Common myeloid progenitor, CD34-positive (primary cell): ENCODE measurements around the gene RELCH. TPM values are rescaled to one million over a fixed set of nuclear protein-coding genes. Genes with fewer than 3 reads are reported as not detected.

Source experiments
- CTCF ChIA-PET: fragments of 350-600 bp; sonication (Branson Sonifier 250); formaldehyde crosslinking; loops from one replicate; lab custom pipeline; 2021; ENCODE audit warnings: antibody characterized with exemption; lab: Charles Lee
- POLR2A ChIA-PET: fragments of 350-600 bp; sonication (Branson Sonifier 250); formaldehyde crosslinking; loops from one replicate; lab custom pipeline; 2021; ENCODE audit warnings: antibody characterized with exemption; lab: Charles Lee
- DNase-seq, 3 donors: peaks; one replicate each; pipeline versions ENCODE4 v3.0.0 to v3.0.0-alpha.2; 2013
- H3K27ac ChIP-seq, 2 experiments: 1 replicate in 1 of 2; 2 replicates in 1 of 2; pipeline ENCODE4 v1.7.0; 2013; ENCODE audit warnings: inconsistent platforms in 2 of 2, low read length in 2 of 2, mild to moderate bottlenecking in 2 of 2, low read depth in 1 of 2, moderate library complexity in 1 of 2; ENCODE audit not compliant: severe bottlenecking in 2 of 2, insufficient read depth in 1 of 2, poor library complexity in 1 of 2
- H3K27me3 ChIP-seq, 5 experiments: replicated peaks in 2 of 5; 1 replicate in 3 of 5; 2 replicates in 2 of 5; pipeline versions ENCODE4 v1.6.1 to v1.7.0; 2013; ENCODE audit warnings: low read length in 4 of 5, mild to moderate bottlenecking in 2 of 5, moderate library complexity in 2 of 5, inconsistent platforms in 1 of 5; ENCODE audit not compliant: insufficient read depth in 5 of 5, control insufficient read depth in 4 of 5
- H3K36me3 ChIP-seq, 4 experiments: 1 replicate in 2 of 4; 2 replicates in 2 of 4; pipeline versions ENCODE4 v1.6.1 to v1.7.0; 2013; ENCODE audit warnings: low read length in 3 of 4, control low read depth in 1 of 4, mild to moderate bottlenecking in 1 of 4; ENCODE audit not compliant: control insufficient read depth in 4 of 4, insufficient read depth in 4 of 4
- H3K4me1 ChIP-seq, 4 experiments: 1 replicate in 3 of 4; 2 replicates in 1 of 4; pipeline versions ENCODE4 v1.6.1 to v1.7.1; 2013; ENCODE audit warnings: low read length in 3 of 4, mild to moderate bottlenecking in 3 of 4, control low read depth in 1 of 4, inconsistent platforms in 1 of 4, moderate library complexity in 1 of 4; ENCODE audit not compliant: control insufficient read depth in 4 of 4, insufficient read depth in 4 of 4; ENCODE audit errors: control extremely low read depth in 1 of 4
- H3K4me3 ChIP-seq, 7 experiments: 1 replicate in 4 of 7; 2 replicates in 3 of 7; pipeline versions ENCODE4 v1.5.1 to v1.7.0; 2013; ENCODE audit warnings: mild to moderate bottlenecking in 7 of 7, low read length in 6 of 7, moderate library complexity in 6 of 7, inconsistent platforms in 2 of 7, low read depth in 2 of 7, control low read depth in 1 of 7; ENCODE audit not compliant: insufficient read depth in 4 of 7, control insufficient read depth in 1 of 7; ENCODE audit errors: extremely low read depth in 1 of 7
- H3K9me3 ChIP-seq, 5 experiments: 1 replicate in 4 of 5; 2 replicates in 1 of 5; pipeline versions ENCODE4 v1.6.1 to v1.7.1; 2013; ENCODE audit warnings: low read length in 4 of 5, mild to moderate bottlenecking in 2 of 5, inconsistent platforms in 1 of 5, low read depth in 1 of 5, moderate library complexity in 1 of 5; ENCODE audit not compliant: control insufficient read depth in 4 of 5, insufficient read depth in 2 of 5; ENCODE audit errors: control extremely low read depth in 1 of 5
- WGBS: methylation state at CpG from one replicate; pipeline ENCODE4 v1.1.5; 2013; ENCODE audit not compliant: insufficient coverage; 5-methylcytosine and 5-hydroxymethylcytosine counted together
- polyA plus RNA-seq: library from polyadenylated mRNA; unstranded; fragments of 120-200 nt; gene quantifications from one replicate; pipeline ENCODE4 v1.2.1, GENCODE V29; 2013

RELCH gene, protein sequence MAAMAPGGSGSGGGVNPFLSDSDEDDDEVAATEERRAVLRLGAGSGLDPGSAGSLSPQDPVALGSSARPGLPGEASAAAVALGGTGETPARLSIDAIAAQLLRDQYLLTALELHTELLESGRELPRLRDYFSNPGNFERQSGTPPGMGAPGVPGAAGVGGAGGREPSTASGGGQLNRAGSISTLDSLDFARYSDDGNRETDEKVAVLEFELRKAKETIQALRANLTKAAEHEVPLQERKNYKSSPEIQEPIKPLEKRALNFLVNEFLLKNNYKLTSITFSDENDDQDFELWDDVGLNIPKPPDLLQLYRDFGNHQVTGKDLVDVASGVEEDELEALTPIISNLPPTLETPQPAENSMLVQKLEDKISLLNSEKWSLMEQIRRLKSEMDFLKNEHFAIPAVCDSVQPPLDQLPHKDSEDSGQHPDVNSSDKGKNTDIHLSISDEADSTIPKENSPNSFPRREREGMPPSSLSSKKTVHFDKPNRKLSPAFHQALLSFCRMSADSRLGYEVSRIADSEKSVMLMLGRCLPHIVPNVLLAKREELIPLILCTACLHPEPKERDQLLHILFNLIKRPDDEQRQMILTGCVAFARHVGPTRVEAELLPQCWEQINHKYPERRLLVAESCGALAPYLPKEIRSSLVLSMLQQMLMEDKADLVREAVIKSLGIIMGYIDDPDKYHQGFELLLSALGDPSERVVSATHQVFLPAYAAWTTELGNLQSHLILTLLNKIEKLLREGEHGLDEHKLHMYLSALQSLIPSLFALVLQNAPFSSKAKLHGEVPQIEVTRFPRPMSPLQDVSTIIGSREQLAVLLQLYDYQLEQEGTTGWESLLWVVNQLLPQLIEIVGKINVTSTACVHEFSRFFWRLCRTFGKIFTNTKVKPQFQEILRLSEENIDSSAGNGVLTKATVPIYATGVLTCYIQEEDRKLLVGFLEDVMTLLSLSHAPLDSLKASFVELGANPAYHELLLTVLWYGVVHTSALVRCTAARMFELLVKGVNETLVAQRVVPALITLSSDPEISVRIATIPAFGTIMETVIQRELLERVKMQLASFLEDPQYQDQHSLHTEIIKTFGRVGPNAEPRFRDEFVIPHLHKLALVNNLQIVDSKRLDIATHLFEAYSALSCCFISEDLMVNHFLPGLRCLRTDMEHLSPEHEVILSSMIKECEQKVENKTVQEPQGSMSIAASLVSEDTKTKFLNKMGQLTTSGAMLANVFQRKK
- polyA plus RNA-seq, result 26.2 TPM

DNA sequence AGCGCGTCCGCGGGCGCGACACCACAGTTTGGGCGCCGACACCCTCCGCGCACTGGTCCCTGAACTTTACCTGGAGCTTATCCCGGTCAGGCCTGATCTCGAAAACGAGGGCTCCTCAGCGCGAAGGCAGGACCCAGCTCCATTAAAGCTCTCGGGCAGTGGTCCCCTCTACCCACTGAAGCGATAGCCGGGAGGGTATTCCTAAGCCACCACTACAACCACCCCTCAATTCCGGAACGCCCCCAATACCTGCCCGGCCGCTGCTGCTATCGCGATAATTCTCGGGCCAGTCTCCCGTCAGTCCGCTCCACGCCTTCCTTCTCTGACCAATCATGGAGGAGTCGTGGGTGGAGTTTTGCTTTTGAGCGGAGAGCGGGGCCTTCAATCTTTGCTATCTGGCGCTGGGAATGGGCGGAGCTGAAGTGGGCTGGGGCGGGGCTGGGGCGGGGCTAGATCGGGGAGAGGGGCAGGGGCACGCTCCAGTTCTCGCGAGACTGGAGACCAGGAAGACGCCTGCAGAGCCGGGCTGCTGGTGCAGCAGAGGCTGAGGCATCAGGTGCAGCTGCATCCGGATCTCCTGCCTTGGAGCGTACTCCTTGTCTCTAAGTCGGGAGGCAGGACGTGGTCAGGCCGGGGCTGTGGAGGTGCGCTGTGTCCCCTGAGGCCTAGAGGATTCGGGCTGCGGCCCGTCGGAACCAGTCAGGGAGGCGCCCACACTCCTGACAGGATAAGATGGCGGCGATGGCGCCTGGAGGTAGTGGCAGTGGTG lies at the start of gene RELCH, which contains the start of gene PIGN:
Gene RELCH (plus strand): TSS at position 482 of the 769 bp plus-strand sequence. CDS start 251 bp downstream, at position 733.
Gene PIGN (minus strand): TSS at position 283 of the 769 bp plus-strand sequence. CDS start 25,703 bp downstream, outside the sequence.
- WGBS, result under 1% methylated on average over 41 of the region's 55 CpGs
- peak; percentile 99 for DNase-seq
- Histone ChIP-seq H3K4me1 (peaks cover 13 to 46% (median 26%) of the 10 kb centered on the region in 4 experiments), H3K27me3 (no peaks in the 10 kb centered on the region), H3K9me3 (no peaks in the 10 kb centered on the region), H3K36me3 (peaks cover 0 to 7% (median 0%) of the 10 kb centered on the region in 4 experiments), H3K27ac (peak within 1 kb of the TSS; percentile 77 to 90), H3K4me3 (peak within 1 kb of the TSS; percentile 84 to 100 (median 98))
- ChIA-PET CTCF (interaction anchor here (0.6 to 9.5 kb wide), 9 partner anchors 11 to 397 kb away, joined by 3 to 132 read pairs (median 4); no protein-coding TSS in a partner anchor), POLR2A (interaction anchor here (1.1 to 1.9 kb wide), 2 partner anchors 16 to 62 kb away, joined by 3 to 6 read pairs; no protein-coding TSS in a partner anchor)

DNA sequence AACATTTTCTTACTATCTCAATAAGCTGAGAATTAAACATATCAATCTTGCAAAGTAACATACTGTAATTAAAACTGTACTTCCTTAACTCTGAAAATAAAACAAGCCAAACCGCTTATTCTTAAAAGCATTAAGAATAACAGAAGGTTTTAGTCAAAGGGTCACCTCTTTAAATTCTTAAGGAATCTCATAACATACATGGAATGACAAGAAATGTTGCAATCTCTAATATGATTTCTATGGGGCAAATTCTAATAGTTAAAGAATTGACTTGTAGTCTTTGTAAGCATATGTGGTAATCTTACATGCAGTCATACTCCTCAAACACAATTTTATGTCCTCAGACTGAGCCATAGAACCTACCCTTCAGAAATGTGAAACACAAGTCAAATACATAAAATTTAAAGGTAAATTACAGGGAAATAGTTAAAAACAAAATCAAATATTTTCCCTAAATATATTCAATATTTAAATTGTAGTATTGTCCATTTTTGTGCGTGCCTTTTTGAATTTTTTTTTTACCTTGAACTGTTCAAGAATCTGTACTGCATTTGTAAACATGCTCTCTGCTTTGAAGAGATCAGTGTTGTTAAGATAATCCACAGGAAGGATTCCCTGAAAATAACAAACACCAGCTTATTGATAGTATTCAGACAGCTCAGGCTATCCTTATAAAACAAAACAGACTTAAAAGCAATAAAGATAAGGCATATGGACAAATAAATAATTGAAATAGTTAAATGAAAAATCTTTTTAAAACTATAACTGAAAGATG lies 48.4 kb upstream of the RELCH start:
- Histone ChIP-seq H3K4me1 (no peaks in the 10 kb centered on the region), H3K9me3 (no peaks in the 10 kb centered on the region), H3K4me3 (no peak overlapping the region), H3K27me3 (no peaks in the 10 kb centered on the region), H3K36me3 (peaks cover 5 to 25% (median 15%) of the 10 kb centered on the region in 4 experiments), H3K27ac (no peak overlapping the region)
- ChIA-PET CTCF (no interaction called here), POLR2A (no interaction called here)
- no peak for DNase-seq
- WGBS, result no CpG with 5 or more reads among the region's 2 CpGs

DNA sequence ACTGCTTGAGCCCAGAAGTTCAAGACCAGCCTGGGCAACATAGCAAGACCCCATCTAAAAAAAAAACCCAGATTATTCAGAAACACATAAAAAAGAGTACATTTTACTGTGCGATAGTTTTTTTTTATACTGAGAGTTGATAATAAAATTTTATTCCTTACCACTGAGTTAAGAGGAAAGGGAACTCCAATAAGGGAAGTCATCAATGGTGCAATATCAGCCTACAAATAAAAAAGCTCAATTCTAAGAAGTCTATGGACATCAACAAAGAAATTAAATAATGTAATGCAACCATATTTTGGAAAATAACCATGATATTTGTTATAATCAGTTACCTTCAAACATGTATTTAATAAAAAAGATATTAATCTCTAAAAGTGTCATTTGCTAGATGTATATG lies 46.8 kb upstream of the RELCH start:
- Histone ChIP-seq H3K4me3 (no peak overlapping the region), H3K27ac (no peak overlapping the region), H3K4me1 (no peaks in the 10 kb centered on the region), H3K27me3 (no peaks in the 10 kb centered on the region), H3K36me3 (peaks cover 8 to 37% (median 25%) of the 10 kb centered on the region in 4 experiments), H3K9me3 (no peaks in the 10 kb centered on the region)
- ChIA-PET POLR2A (no interaction called here), CTCF (no interaction called here)
- no peak for DNase-seq
- no CpG with 5 or more reads among the region's 1 CpG for WGBS

DNA sequence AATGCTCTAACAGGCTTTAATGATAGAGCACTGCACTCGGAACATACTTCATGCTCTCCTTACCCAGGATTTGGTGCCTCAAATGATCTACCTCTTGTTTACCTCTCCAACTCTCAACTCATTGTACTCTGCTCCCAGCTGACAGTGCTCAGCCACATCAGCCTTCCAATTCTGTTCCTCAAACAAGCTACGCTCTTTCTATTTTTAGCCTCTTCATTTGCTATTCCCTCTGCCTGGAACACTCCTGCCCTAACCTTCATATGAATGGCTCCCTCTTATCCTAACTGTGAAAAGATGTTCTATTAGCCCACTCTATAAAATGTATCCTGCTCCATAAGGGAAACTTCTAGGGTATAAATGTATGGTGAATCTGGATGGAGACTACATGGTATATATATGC lies 42.7 kb upstream of the RELCH start:
- ChIA-PET POLR2A (no interaction called here), CTCF (no interaction called here)
- H3K36me3 ChIP-seq, result peaks cover 8 to 37% (median 17%) of the 10 kb centered on the region in 4 experiments
- no peak for DNase-seq
- WGBS, result 100% methylated on average over 2 of the region's 2 CpGs
- no peak overlapping the region for H3K4me3 ChIP-seq
- no peaks in the 10 kb centered on the region for H3K9me3 ChIP-seq
- H3K27ac ChIP-seq, result no peak overlapping the region
- H3K4me1 ChIP-seq, result no peaks in the 10 kb centered on the region
- no peaks in the 10 kb centered on the region for H3K27me3 ChIP-seq

DNA sequence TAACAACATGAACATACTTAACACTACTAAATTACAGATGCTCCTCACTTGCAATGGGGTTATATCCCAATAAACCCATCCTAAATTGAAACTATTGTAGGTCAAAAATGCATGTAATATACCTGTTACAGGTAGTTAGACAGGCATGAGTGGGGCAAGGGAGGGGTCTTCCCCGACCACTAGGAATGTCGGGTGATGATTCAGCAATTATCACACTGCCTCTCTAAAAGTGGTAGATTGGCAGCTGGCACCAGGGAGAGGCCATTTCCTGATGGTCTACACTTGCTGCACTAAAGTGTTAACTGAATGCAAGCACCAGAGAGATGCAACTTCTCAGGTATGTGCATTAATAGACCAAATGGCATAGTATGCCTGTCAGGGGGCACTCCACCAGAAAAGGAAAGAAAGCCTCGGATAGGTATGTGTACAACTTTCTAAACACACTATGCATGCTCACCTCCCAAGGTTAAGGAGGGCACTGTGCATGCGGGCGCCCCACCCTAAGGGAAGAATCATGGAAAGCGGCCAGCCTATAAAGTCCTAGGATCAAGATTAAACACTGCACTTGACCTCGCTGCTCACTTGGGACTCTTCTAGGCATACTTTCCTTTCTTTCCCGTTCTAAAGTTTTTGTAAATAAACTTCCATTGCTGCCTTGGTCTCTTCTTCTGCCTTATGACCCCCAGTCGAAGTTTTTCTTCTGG lies 35.8 kb upstream of the RELCH start:
- Histone ChIP-seq H3K4me3 (no peak overlapping the region), H3K4me1 (no peaks in the 10 kb centered on the region), H3K27ac (no peak overlapping the region), H3K27me3 (no peaks in the 10 kb centered on the region), H3K9me3 (no peaks in the 10 kb centered on the region), H3K36me3 (peaks cover 2 to 21% (median 9%) of the 10 kb centered on the region in 4 experiments)
- WGBS, result 98% methylated on average over 6 of the region's 9 CpGs
- no peak for DNase-seq
- ChIA-PET POLR2A (no interaction called here), CTCF (no interaction called here)
